Glutamatergic neuron (in vitro differentiated cells): Measurements from ENCODE around the gene NOSTRIN. TPM values are rescaled to one million over a fixed set of nuclear protein-coding genes. Genes with fewer than 3 reads are reported as not detected.
A peak's percentile ranks its signal among the peaks of the same experiment; 100 is the strongest.

Source experiments
- DNase-seq: peaks from one replicate; pipeline ENCODE4 v3.0.0; 2022
- H3K27ac Mint-ChIP-seq: one replicate; pipeline ENCODE4 v1.8.0; 2020; ENCODE audit warnings: mild to moderate bottlenecking, mixed read lengths, inconsistent platforms; ENCODE audit not compliant: unreplicated experiment
- H3K27me3 Mint-ChIP-seq: one replicate; pipeline ENCODE4 v1.8.0; 2020; ENCODE audit warnings: mild to moderate bottlenecking, moderate library complexity, mixed read lengths, inconsistent platforms; ENCODE audit not compliant: unreplicated experiment
- H3K36me3 Mint-ChIP-seq: one replicate; pipeline ENCODE4 v1.8.0; 2020; ENCODE audit warnings: mild to moderate bottlenecking, mixed read lengths, inconsistent platforms; ENCODE audit not compliant: unreplicated experiment
- H3K4me1 Mint-ChIP-seq: one replicate; pipeline ENCODE4 v1.8.0; 2020; ENCODE audit warnings: mild to moderate bottlenecking, low read depth, mixed read lengths, inconsistent platforms; ENCODE audit not compliant: unreplicated experiment
- H3K4me3 Mint-ChIP-seq: one replicate; pipeline ENCODE4 v1.8.0; 2020; ENCODE audit warnings: mild to moderate bottlenecking, mixed read lengths, inconsistent platforms; ENCODE audit not compliant: unreplicated experiment
- H3K9me3 Mint-ChIP-seq: one replicate; pipeline ENCODE4 v1.8.0; 2020; ENCODE audit warnings: mild to moderate bottlenecking, moderate library complexity, mixed read lengths, inconsistent platforms; ENCODE audit not compliant: unreplicated experiment
- total RNA-seq: library from RNA; stranded (reverse); fragmentation: NEBNext Ultra II Directional; extraction: Animal tissue kit (Norgen Biotek cat#: 25700); gene quantifications from one replicate; pipeline ENCODE4 v1.2.1, GENCODE V29; 2021; ENCODE audit not compliant: unreplicated experiment
- TF ChIP-seq, protein P1 (sequence below): fragments of 200-600 bp; sonication (generic); IDR thresholded peaks from one replicate; pipeline ENCODE4 v1.5.0; 2021; ENCODE audit not compliant: partially characterized antibody, unreplicated experiment

Gene NOSTRIN
- total RNA-seq, 1 donor from 2014 or later: not detected

DNA sequence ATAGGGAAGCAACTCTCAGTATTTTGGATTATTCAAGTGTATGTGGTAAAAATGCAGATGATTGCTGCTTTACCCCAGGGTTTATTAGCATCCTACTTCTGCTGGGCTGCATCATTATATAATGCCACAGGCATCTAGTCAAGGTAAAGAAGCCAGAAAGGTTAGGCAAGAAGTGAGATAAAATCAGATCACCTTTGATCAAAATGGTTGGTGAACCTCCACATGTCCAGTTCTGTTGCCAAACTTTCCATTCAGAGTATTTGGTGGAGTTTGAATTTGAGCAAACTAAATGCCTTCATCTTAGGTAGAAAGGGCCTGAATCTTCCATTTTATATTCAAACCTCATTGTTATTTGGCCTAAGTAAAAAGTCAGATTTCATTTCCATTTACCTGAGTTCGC lies 29.7 kb upstream of the NOSTRIN start:
- no peak overlapping the region for H3K27ac Mint-ChIP-seq
- H3K4me3 Mint-ChIP-seq: no peak overlapping the region
- peaks cover 9% of the 10 kb centered on the region for H3K9me3 Mint-ChIP-seq
- peaks cover 10% of the 10 kb centered on the region for H3K36me3 Mint-ChIP-seq
- H3K4me1 Mint-ChIP-seq: no peaks in the 10 kb centered on the region
- TF ChIP-seq, protein P1, sequence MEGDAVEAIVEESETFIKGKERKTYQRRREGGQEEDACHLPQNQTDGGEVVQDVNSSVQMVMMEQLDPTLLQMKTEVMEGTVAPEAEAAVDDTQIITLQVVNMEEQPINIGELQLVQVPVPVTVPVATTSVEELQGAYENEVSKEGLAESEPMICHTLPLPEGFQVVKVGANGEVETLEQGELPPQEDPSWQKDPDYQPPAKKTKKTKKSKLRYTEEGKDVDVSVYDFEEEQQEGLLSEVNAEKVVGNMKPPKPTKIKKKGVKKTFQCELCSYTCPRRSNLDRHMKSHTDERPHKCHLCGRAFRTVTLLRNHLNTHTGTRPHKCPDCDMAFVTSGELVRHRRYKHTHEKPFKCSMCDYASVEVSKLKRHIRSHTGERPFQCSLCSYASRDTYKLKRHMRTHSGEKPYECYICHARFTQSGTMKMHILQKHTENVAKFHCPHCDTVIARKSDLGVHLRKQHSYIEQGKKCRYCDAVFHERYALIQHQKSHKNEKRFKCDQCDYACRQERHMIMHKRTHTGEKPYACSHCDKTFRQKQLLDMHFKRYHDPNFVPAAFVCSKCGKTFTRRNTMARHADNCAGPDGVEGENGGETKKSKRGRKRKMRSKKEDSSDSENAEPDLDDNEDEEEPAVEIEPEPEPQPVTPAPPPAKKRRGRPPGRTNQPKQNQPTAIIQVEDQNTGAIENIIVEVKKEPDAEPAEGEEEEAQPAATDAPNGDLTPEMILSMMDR: no peak
- peaks cover 2% of the 10 kb centered on the region for H3K27me3 Mint-ChIP-seq
- DNase-seq: no peak

DNA sequence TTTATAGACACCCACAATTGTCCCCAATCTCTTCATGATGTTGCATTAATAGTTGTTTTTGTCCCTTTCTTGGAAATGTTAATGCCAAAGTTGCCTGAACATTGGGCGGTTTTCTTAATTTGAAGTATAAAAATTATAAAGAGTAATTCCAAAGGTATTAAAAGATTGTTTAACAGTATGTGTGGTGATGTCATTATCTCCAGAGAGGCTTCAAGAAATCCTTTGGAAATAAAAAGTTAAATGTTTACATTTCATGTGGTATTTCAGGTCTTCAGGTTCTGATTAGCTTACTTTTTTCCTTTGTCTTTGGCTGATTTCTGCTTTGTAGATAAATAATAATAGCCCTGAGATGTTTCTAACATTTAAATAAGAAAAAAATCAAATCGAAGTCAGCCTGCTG lies 29.3 kb upstream of the NOSTRIN start:
- Mint-ChIP-seq H3K27me3 (peaks cover 2% of the 10 kb centered on the region), H3K4me3 (no peak overlapping the region), H3K36me3 (peaks cover 10% of the 10 kb centered on the region), H3K4me1 (no peaks in the 10 kb centered on the region), H3K9me3 (peaks cover 9% of the 10 kb centered on the region), H3K27ac (peak overlapping the region; percentile 22)
- DNase-seq: no peak
- TF ChIP-seq, protein P1: no peak

DNA sequence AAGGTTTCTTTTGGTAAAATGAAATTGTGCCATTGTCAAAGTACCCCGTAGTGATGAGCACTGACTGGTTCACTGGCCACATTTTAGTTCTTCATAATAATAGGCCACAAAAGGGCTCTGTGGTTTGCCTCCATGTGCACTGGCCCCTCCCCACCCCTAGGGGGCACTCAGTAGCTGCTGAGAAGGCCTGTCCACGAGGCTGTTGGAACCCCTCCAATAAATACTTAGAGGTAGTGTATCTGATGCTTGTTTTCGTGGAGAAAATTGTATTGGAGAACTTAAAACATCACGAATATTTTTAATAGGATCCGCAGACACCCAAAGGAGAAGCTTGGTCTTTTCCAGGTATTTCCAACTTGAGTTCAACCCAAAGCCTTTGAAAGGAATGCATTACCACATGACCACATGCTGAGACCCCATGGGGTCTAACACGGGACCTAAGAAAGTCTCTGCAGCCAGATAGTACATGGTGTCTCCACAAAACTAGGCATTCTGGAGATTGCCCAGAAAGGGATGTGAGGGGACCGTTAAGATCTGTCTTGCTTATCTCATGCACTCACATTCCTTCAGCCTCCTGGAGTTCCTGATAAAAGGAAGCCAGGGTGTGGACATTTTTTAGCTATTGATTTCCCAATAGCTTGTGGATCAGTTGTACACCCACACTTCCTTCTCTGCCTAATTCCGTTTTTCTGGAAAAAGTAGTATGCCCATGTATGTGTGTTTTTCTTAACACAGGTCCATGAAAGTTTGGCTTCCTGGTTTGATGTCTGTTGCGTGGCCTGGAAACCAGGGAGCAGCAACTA lies 28.5 kb upstream of the NOSTRIN start:
- peaks cover 9% of the 10 kb centered on the region for H3K9me3 Mint-ChIP-seq
- no peak overlapping the region for H3K4me3 Mint-ChIP-seq
- H3K36me3 Mint-ChIP-seq: peaks cover 10% of the 10 kb centered on the region
- DNase-seq: peak; percentile 71
- H3K27ac Mint-ChIP-seq: no peak overlapping the region
- no peaks in the 10 kb centered on the region for H3K4me1 Mint-ChIP-seq
- peaks cover 2% of the 10 kb centered on the region for H3K27me3 Mint-ChIP-seq
- TF ChIP-seq, protein P1: peak; percentile 86

DNA sequence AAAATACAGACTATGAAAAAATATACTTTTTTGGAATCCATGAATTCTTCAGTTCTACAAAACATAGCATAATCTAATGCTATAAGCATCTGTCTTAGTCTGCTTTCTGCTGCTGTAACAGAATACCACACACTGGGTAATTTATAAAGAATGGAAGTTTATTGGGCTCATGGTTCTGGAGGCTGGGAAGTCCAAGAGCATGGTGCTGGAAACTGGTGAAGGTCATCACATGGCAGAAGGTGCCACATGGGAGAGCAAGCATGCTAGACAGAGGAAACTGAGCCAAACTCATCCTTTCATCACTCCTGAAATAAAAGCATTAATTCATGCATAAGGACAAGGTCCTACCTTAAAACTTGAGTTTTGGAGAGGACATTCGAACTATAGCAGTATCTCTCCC lies 26.6 kb upstream of the NOSTRIN start:
- H3K4me3 Mint-ChIP-seq: no peak overlapping the region
- peaks cover 5% of the 10 kb centered on the region for H3K27me3 Mint-ChIP-seq
- peaks cover 5% of the 10 kb centered on the region for H3K36me3 Mint-ChIP-seq
- peaks cover 7% of the 10 kb centered on the region for H3K9me3 Mint-ChIP-seq
- no peak for DNase-seq
- H3K27ac Mint-ChIP-seq: no peak overlapping the region
- H3K4me1 Mint-ChIP-seq: no peaks in the 10 kb centered on the region
- TF ChIP-seq, protein P1: no peak

DNA sequence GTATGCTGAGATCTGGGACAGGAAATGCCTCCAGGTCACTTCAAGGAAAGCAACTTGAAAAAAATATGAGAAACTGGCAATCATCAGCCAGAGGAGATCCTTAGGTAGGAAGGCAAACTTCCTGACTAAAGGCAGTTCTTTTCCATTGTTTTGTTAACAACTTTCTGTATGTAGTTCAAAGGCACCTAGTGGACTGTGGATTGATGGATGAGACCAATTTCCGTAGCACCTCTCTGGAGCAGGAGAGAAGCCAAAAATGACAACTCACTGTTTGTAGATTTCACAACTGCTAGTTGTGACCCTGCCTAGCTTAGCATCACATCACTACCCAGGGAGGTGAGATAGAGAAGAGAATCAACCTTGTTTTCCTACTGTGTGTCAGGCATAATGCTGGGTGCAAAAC lies 21.8 kb upstream of the NOSTRIN start:
- H3K36me3 Mint-ChIP-seq: no peaks in the 10 kb centered on the region
- H3K4me3 Mint-ChIP-seq: no peak overlapping the region
- H3K9me3 Mint-ChIP-seq: peaks cover 2% of the 10 kb centered on the region
- H3K27me3 Mint-ChIP-seq: peaks cover 6% of the 10 kb centered on the region
- H3K4me1 Mint-ChIP-seq: no peaks in the 10 kb centered on the region
- TF ChIP-seq, protein P1: no peak
- H3K27ac Mint-ChIP-seq: no peak overlapping the region
- DNase-seq: no peak
